LNCaP clone FGC (cell line): Measurements from ENCODE around the gene FAM50B.
"Not testable (repeated sequence)": the region's sequence is repeated elsewhere in the genome, so short reads cannot be mapped to it uniquely, and the experiment has no call there.

Experiments
- DNase-seq: peaks from one replicate; pipeline ENCODE4 v3.0.0-alpha.2; 2011; ENCODE audit warnings: low read depth
- H3K4me3 ChIP-seq: 2 replicates; pipeline ENCODE4 v1.5.1; 2011; ENCODE audit warnings: mild to moderate bottlenecking, low read depth, low read length, control low read depth
- CTCF ChIP-seq: IDR thresholded peaks from 2 replicates; pipeline ENCODE4 v1.5.1; 2012; ENCODE audit warnings: mild to moderate bottlenecking; ENCODE audit not compliant: control insufficient read depth, insufficient read depth; ENCODE audit errors: extremely low read depth

The FAM50B gene

GRCh38 chr6:3856576-3856975, 7.4 kb downstream of the FAM50B start:
- no peak for DNase-seq
- no peak for TF ChIP-seq CTCF
- no peak overlapping the region for H3K4me3 ChIP-seq

DNA sequence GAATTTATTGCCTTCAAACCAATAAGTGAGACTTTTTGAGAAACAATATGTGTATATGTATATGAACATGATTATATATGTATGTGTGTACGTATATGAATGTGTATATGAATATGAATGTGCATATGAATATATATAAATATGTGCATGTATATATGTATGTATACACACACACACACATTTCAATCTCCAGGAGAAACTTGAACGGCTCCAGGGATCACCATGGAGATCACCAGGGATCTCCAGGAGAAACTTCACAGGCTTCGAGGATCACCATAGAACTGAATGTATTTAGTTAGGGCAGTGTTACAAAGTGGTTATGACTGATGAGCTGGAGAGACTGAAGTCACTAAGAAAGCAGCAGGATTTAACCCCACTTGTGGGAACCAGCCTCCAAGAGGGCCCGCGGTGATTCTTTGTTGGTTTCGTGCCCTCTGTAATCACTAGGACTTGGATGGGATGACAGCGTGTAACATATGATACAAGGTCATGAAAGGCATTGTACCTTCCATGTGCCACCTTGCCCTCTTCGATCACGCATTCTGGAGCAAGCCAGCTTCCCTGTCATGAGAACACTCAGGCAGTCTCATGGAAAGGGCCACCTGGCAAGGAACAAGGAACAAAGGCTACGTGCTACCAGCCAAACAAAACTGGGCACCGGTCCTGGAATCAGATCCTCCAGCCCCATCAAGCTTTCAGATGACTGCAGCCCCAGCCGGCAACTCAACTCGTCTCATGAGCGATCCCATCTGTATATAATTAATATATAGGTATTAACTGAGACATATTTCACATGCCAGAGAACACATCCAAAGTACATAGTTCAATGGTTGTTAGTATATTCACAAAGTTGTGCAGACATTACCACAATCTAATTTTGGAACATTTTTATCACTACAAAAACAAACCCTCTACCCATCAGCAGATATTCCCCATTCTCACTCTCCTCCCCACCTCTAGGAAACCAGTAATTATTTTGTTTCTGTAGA, 8.6 kb downstream of the FAM50B start:
- no peak for DNase-seq
- no peak overlapping the region for H3K4me3 ChIP-seq

DNA sequence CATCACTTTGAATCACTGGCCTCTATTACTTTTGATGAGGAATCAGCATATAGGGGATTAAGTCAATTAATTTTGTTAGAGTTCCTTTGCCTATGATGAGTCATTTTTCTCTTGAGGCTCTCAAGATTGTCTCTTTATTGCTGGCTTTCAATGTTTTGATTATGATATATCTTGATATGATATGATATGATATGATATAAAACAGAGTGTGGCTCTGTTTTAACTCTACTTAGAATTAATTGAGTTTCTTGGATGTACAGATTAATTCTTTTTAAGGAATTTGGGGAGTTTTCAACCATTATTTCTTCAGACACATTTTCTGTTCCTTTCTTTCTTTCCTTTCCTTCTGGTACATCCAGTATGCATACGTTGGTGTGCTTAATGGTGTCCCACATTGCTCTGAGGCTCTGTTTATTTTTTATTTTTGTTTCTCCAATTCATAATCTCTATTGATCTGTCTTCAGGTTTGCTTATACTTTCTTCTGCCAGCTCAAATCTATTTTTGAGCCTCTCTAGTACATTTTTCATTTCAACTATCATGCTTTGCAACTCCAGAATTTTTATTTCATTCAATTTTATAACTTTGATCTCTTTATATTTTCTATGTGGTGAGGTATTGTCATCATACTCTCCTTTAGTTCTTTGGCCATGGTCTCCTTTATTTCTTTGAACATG, 10.8 kb downstream of the FAM50B start:
- DNase-seq, result no peak
- TF ChIP-seq CTCF, result no peak
- H3K4me3 ChIP-seq, result no peak overlapping the region

More for the DNA sequence above, 8.6 kb downstream of the FAM50B start:
- TF ChIP-seq CTCF, result no peak

DNA sequence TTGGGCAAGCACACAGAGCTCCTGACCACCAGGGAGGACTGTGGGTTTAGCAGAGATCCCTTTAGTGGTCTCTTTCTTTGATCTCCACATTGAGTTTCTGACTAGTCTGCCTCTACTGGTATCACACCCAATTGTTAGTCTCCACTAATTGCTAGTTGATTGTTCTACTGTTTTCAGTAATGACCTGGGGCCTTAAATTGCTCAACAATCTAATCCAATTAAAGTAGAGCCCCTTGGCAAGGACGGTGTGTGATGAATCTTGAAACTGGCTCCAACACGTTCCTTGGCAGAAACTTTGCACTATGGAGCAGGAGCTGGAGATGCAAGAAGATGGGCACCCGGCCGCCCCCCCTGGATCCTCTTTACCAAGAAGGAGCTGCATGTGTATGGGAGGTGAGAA, 12.3 kb downstream of the FAM50B start:
- DNase-seq, result no peak
- no peak for TF ChIP-seq CTCF
- no peak overlapping the region for H3K4me3 ChIP-seq

GRCh38 chr6:3862038-3862437, 12.9 kb downstream of the FAM50B start:
- no peak for TF ChIP-seq CTCF
- no peak for DNase-seq
- H3K4me3 ChIP-seq, result no peak overlapping the region

- not testable (repeated sequence) for H3K4me3 ChIP-seq, DNase-seq
These were observed 14.1 kb downstream of the FAM50B start for GRCh38 chr6:3863322-3863721.

GRCh38 chr6:3865463-3865862, 16.3 kb downstream of the FAM50B start:
- no peak for TF ChIP-seq CTCF
- no peak overlapping the region for H3K4me3 ChIP-seq
- DNase-seq, result no peak
